K562 (cell line): Measurements from ENCODE around the gene FOS. TPM values are rescaled to one million over a fixed set of nuclear protein-coding genes. Genes with fewer than 3 reads are reported as not detected.

Experiments
- CBFA2T3 ChIP-seq: fragments of 450-650 bp; IDR thresholded peaks from 2 replicates; pipeline ENCODE4 v1.6.1; 2017
- CREB1 ChIP-seq, 2 experiments: sonication (generic) in 1 of 2; formaldehyde crosslinking in 1 of 2; IDR thresholded peaks; 2 replicates each; pipeline versions ENCODE4 v1.6.1 to v1.8.0; 2012 to 2022; ENCODE audit warnings: inconsistent platforms in 1 of 2, mild to moderate bottlenecking in 1 of 2, missing genetic modification reagents in 1 of 2, moderate library complexity in 1 of 2
- CSDE1 ChIP-seq, 2 experiments: fragments of 450-650 bp; IDR thresholded peaks; 2 replicates each; pipeline ENCODE4 v1.6.1; 2016; ENCODE audit warnings: mild to moderate bottlenecking in 1 of 2
- NR2F6 ChIP-seq: fragments of 450-650 bp; formaldehyde crosslinking; IDR thresholded peaks from 2 replicates; pipeline ENCODE4 v1.4.0; 2020; ENCODE audit warnings: mild to moderate bottlenecking
- PHF8 ChIP-seq: fragments of 200-600 bp; sonication (generic); IDR thresholded peaks from 2 replicates; pipeline ENCODE4 v1.6.1; 2012; ENCODE audit warnings: mixed run types, mild to moderate bottlenecking, inconsistent platforms, low read length, moderate library complexity, borderline replicate concordance
- RAD21 ChIP-seq, 2 experiments: fragments of 250-450 bp in 1 of 2; fragments of 450-650 bp in 1 of 2; sonication (Bioruptor Pico) in 1 of 2; formaldehyde crosslinking in 1 of 2; IDR thresholded peaks in 1 of 2; conservative IDR thresholded peaks in 1 of 2; 2 replicates each; pipeline versions ENCODE4 v1.4.0 to v1.8.0; 2020 to 2022; ENCODE audit warnings: mild to moderate bottlenecking in 2 of 2, moderate library complexity in 1 of 2
- TEAD2 ChIP-seq: fragments of 450-650 bp; IDR thresholded peaks from 2 replicates; pipeline ENCODE4 v1.6.1; 2016; ENCODE audit warnings: missing genetic modification characterization, control low read depth, missing compliant biosample characterization
- YBX1 ChIP-seq: fragments of 450-650 bp; IDR thresholded peaks from 2 replicates; pipeline ENCODE4 v1.7.1; 2016; ENCODE audit warnings: mild to moderate bottlenecking
- ZNF384 ChIP-seq: IDR thresholded peaks from 2 replicates; pipeline ENCODE4 v1.6.1; 2012; ENCODE audit warnings: low read depth, low read length, improper control_type of control experiment
- polyA plus RNA-seq, 8 experiments: library from polyadenylated mRNA; depleted of rRNA in 4 of 8; stranded (reverse) in 5 of 8; unstranded in 3 of 8; fragments of >200 nt; fragmentation: Nextera tagmentation in 2 of 8; fragmentation: Illumina TruSeq in 1 of 8; extraction: Ambion mirVana in 2 of 8; extraction: Trizol in 1 of 8; gene quantifications; 2 replicates each; pipeline versions ENCODE4 v1.2.1 to v1.2.3, GENCODE V29; 2011 to 2014; ENCODE audit warnings: inconsistent platforms in 1 of 8, missing spikeins in 1 of 8
- total RNA-seq, 7 experiments: library from RNA; depleted of rRNA in 6 of 7; stranded (reverse); fragments of >200 nt in 6 of 7; fragmentation: Illumina TruSeq in 2 of 7; extraction: Trizol in 2 of 7; gene quantifications; 2 replicates each; pipeline versions ENCODE4 v1.2.1 to v1.2.3, GENCODE V29; 2011 to 2021; ENCODE audit warnings: low replicate concordance in 1 of 7
- TF ChIP-seq, protein P1 (sequence below): IDR thresholded peaks from 2 replicates; pipeline ENCODE4 v1.6.1; 2011; ENCODE audit warnings: borderline replicate concordance, low read depth, mild to moderate bottlenecking, moderate library complexity, low read length; ENCODE audit not compliant: insufficient read depth, poor library complexity, severe bottlenecking
- TF ChIP-seq, protein P2 (sequence below): fragments of 250-450 bp; sonication (Bioruptor Pico); IDR thresholded peaks from 2 replicates; pipeline ENCODE4 v1.9.0; 2021; ENCODE audit warnings: mild to moderate bottlenecking, inconsistent platforms
- TF ChIP-seq, protein P3 (sequence below), 2 experiments: fragments of 450-650 bp; IDR thresholded peaks; 2 replicates each; pipeline ENCODE4 v1.6.1; 2016; ENCODE audit warnings: mild to moderate bottlenecking in 2 of 2, borderline replicate concordance in 1 of 2, low read depth in 1 of 2, moderate library complexity in 1 of 2

FOS gene
- total and polyA plus RNA-seq, 9 of the 15 experiments (the other 6 are each of a cell fraction or from before 2014, with no cell fraction given), result 0.54 to 13.8 (median 8.9) TPM

DNA sequence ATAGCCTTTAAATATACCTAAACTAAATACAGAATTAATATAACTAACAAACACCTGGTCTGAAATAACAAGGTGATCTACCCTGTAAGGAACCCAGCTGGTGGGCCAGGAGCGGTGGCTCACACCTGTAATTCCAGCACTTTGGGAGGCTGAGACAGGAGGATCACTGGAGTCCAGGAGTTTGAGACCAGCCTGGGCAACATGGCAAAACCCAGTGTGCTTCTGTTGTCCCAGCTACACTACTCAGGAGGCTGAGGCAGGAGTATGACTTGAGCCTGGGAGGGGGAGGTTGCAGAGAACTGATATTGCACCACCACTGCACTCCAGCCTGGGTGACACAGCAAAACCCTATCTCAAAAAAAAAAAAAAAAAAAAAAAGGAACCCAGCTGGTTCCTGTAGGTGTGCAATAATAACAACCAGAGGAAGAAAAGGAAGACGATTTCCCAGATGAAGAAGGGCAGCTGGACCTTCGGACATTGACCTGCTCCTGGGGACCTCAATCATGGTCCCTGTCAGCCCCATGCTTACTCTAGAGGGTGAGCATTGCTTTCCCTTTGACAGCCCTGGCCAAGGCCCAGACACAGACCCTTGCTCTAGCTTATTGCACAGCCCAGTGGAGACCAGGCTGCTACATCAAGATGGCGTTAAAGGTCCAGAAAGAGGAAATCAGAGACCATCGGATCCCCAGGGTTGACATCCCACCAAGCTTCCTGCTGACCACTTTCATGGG, 5.4 kb downstream of the FOS start (continued):
- TF ChIP-seq, protein P1, sequence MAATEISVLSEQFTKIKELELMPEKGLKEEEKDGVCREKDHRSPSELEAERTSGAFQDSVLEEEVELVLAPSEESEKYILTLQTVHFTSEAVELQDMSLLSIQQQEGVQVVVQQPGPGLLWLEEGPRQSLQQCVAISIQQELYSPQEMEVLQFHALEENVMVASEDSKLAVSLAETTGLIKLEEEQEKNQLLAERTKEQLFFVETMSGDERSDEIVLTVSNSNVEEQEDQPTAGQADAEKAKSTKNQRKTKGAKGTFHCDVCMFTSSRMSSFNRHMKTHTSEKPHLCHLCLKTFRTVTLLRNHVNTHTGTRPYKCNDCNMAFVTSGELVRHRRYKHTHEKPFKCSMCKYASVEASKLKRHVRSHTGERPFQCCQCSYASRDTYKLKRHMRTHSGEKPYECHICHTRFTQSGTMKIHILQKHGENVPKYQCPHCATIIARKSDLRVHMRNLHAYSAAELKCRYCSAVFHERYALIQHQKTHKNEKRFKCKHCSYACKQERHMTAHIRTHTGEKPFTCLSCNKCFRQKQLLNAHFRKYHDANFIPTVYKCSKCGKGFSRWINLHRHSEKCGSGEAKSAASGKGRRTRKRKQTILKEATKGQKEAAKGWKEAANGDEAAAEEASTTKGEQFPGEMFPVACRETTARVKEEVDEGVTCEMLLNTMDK, result no peak
- TF ChIP-seq CBFA2T3, result peak; percentile 64
- no peak for TF ChIP-seq TEAD2 (tag)
- TF ChIP-seq CREB1 (IDR thresholded peaks at IDR 0.05), result no peak
- TF ChIP-seq CREB1 (CRISPR knock-in tag; IDR thresholded peaks at IDR 0.05), result no peak
- TF ChIP-seq, protein P2, sequence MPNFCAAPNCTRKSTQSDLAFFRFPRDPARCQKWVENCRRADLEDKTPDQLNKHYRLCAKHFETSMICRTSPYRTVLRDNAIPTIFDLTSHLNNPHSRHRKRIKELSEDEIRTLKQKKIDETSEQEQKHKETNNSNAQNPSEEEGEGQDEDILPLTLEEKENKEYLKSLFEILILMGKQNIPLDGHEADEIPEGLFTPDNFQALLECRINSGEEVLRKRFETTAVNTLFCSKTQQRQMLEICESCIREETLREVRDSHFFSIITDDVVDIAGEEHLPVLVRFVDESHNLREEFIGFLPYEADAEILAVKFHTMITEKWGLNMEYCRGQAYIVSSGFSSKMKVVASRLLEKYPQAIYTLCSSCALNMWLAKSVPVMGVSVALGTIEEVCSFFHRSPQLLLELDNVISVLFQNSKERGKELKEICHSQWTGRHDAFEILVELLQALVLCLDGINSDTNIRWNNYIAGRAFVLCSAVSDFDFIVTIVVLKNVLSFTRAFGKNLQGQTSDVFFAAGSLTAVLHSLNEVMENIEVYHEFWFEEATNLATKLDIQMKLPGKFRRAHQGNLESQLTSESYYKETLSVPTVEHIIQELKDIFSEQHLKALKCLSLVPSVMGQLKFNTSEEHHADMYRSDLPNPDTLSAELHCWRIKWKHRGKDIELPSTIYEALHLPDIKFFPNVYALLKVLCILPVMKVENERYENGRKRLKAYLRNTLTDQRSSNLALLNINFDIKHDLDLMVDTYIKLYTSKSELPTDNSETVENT (CRISPR knock-in tag), result no peak
- peak in 1 of 2 experiments; percentile 33; a peak in 1 of 4 replicates for TF ChIP-seq RAD21 (CRISPR knock-in tag; conservative IDR thresholded peaks at IDR 0.05 in 1 of 2, IDR thresholded peaks at IDR 0.05 in 1 of 2)
- no peak for TF ChIP-seq CSDE1 (IDR thresholded peaks at IDR 0.05)
- TF ChIP-seq NR2F6 (CRISPR knock-in tag), result no peak
- TF ChIP-seq ZNF384, result peak; percentile 98
- TF ChIP-seq YBX1, result no peak
- TF ChIP-seq, protein P3, sequence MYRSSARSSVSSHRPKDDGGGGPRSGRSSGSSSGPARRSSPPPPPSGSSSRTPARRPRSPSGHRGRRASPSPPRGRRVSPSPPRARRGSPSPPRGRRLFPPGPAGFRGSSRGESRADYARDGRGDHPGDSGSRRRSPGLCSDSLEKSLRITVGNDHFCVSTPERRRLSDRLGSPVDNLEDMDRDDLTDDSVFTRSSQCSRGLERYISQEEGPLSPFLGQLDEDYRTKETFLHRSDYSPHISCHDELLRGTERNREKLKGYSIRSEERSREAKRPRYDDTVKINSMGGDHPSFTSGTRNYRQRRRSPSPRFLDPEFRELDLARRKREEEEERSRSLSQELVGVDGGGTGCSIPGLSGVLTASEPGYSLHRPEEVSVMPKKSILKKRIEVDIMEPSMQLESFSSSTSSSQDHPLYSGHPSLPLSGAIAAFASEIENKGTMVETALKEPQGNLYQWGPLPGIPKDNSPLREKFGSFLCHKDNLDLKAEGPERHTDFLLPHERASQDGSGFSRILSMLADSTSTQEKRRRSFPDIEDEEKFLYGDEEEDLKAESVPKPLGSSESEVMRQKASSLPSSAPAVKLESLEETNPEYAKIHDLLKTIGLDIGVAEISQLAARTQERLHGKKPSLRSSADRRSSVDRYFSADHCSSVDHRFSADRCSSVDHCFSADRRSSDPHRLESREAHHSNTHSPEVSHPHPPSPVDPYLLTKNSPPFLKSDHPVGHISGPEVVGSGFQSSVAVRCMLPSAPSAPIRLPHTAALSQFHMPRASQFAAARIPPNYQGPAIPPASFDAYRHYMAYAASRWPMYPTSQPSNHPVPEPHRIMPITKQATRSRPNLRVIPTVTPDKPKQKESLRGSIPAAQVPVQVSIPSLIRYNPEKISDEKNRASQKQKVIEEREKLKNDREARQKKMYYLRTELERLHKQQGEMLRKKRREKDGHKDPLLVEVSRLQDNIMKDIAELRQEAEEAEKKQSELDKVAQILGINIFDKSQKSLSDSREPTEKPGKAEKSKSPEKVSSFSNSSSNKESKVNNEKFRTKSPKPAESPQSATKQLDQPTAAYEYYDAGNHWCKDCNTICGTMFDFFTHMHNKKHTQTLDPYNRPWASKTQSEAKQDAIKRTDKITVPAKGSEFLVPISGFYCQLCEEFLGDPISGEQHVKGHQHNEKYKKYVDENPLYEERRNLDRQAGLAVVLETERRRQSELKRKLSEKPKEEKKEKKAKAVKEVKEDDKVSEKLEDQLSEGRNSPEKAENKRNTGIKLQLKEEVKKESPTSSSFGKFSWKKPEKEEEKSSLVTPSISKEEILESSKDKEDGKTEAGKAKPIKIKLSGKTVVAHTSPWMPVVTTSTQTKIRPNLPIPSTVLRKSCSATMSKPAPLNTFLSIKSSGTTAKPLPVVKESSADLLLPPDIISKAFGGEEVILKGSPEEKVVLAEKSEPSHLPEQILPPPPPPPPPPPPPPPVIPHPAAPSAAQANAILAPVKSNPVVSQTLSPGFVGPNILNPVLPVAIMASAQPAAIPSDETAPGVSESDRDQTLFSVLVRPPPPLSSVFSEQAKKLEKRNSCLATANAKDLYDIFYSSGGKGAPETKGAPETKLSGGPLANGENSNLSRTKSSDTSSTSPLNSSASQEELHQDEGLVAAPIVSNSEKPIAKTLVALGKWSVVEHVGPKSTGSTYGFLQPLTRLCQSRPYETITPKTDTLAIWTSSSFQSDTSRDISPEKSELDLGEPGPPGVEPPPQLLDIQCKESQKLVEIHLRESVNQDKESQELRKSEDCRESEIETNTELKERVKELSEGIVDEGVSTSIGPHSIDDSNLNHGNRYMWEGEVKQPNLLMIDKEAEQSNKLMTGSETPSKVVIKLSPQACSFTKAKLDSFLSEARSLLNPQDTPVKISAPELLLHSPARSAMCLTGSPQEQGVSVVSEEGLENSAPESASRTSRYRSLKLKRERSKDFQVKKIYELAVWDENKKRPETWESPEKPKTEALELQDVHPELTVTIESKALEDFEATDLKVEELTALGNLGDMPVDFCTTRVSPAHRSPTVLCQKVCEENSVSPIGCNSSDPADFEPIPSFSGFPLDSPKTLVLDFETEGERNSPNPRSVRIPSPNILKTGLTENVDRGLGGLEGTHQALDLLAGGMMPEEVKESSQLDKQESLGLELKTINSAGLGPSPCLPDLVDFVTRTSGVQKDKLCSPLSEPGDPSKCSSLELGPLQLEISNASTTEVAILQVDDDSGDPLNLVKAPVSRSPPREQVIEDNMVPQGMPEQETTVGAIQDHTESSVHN (IDR thresholded peaks at IDR 0.05; ENCODE audit: borderline replicate concordance in 1 of 2, low read depth in 1 of 2), result peak in 1 of 2 experiments; percentile 89; a peak in 2 of 4 replicates
- peak; percentile 31; the same call in 1 of the 2 replicates for TF ChIP-seq PHF8
